IMR-90 (cell line): ENCODE measurements around the gene SEMA6D.

Source experiments
- BHLHE40 ChIP-seq: fragments of 150-350 bp; IDR thresholded peaks from 2 replicates; pipeline ENCODE4 v1.6.1; 2016; ENCODE audit warnings: mild to moderate bottlenecking, low read depth, low read length
- CEBPB ChIP-seq: IDR thresholded peaks from 2 replicates; pipeline ENCODE4 v1.6.1; 2012; ENCODE audit warnings: low read depth, low read length, improper control_type of control experiment
- CHD1 ChIP-seq: IDR thresholded peaks from 2 replicates; pipeline ENCODE4 v1.6.1; 2012; ENCODE audit warnings: low read depth, low read length, improper control_type of control experiment
- CTCF ChIP-seq: conservative IDR thresholded peaks from 2 replicates; pipeline ENCODE4 v1.5.1; 2012; ENCODE audit warnings: mild to moderate bottlenecking, low read depth, low read length, improper control_type of control experiment
- ELK1 ChIP-seq: fragments of 150-350 bp; IDR thresholded peaks from 2 replicates; pipeline ENCODE4 v1.6.1; 2016; ENCODE audit warnings: low read depth, mild to moderate bottlenecking, low read length, moderate library complexity, borderline replicate concordance
- FOS ChIP-seq: fragments of 150-350 bp; IDR thresholded peaks from 2 replicates; pipeline ENCODE4 v1.6.1; 2016; ENCODE audit warnings: low read depth, low read length
- MAZ ChIP-seq: IDR thresholded peaks from 2 replicates; pipeline ENCODE4 v1.6.1; 2012; ENCODE audit warnings: low read depth, mild to moderate bottlenecking, low read length, improper control_type of control experiment, moderate library complexity, borderline replicate concordance
- MXI1 ChIP-seq: IDR thresholded peaks from 2 replicates; pipeline ENCODE4 v1.6.1; 2012; ENCODE audit warnings: low read depth, mild to moderate bottlenecking, low read length, moderate library complexity, borderline replicate concordance
- POLR2A ChIP-seq: IDR thresholded peaks from 2 replicates; pipeline ENCODE4 v1.6.1; 2012; ENCODE audit warnings: mild to moderate bottlenecking, low read depth, low read length
- RAD21 ChIP-seq: IDR thresholded peaks from 2 replicates; pipeline ENCODE4 v1.6.1; 2012; ENCODE audit warnings: low read length, improper control_type of control experiment
- RCOR1 ChIP-seq: IDR thresholded peaks from 2 replicates; pipeline ENCODE4 v1.6.1; 2012; ENCODE audit warnings: mild to moderate bottlenecking, low read length, improper control_type of control experiment; ENCODE audit not compliant: insufficient replicate concordance
- RFX5 ChIP-seq: IDR thresholded peaks from 2 replicates; pipeline ENCODE4 v1.8.0; 2012; ENCODE audit warnings: low read depth, mild to moderate bottlenecking, low read length, moderate library complexity
- USF2 ChIP-seq: fragments of 150-350 bp; IDR thresholded peaks from 2 replicates; pipeline ENCODE4 v1.6.1; 2017; ENCODE audit warnings: mild to moderate bottlenecking, antibody characterized with exemption, low read length, low read depth

GRCh38 chr15:47764666-47765065 lies 47.4 kb downstream of the SEMA6D start:
- TF ChIP-seq ELK1 (no peak), RFX5 (no peak), CEBPB (no peak), CTCF (no peak), BHLHE40 (no peak), POLR2A (no peak), FOS (no peak), RCOR1 (no peak), CHD1 (no peak), MXI1 (no peak), RAD21 (no peak), USF2 (no peak), MAZ (no peak)
